Lower leg skin (tissue), 4 donors: Measurements from ENCODE around the gene TACR1. TPM values are rescaled to one million over a fixed set of nuclear protein-coding genes. Genes with fewer than 3 reads are reported as not detected.
"Not testable (repeated sequence)": the region's sequence is repeated elsewhere in the genome, so short reads cannot be mapped to it uniquely, and the experiment has no call there.

Experiments used
- DNase-seq, 2 donors: peaks; one replicate each; pipeline ENCODE4 v3.0.0-alpha.2; 2019; ENCODE audit warnings: low spot score in 2 of 2
- H3K4me3 ChIP-seq: fragments of 200-600 bp; sonication (generic); 2 replicates; pipeline ENCODE4 v1.5.1; 2017; ENCODE audit warnings: mild to moderate bottlenecking, low read depth; ENCODE audit not compliant: poor library complexity, severe bottlenecking
- CTCF ChIP-seq, 3 donors: fragments of 450-650 bp; IDR thresholded peaks; one replicate each; pipeline ENCODE4 v1.5.1; 2016; ENCODE audit warnings: antibody characterized with exemption in 3 of 3, mild to moderate bottlenecking in 3 of 3, moderate library complexity in 2 of 3
- POLR2A ChIP-seq, 2 donors: fragments of 450-650 bp; IDR thresholded peaks; one replicate each; pipeline ENCODE4 v1.6.1; 2016 to 2017; ENCODE audit warnings: antibody characterized with exemption in 2 of 2, mild to moderate bottlenecking in 1 of 2, moderate library complexity in 1 of 2
- WGBS, 2 donors: methylation state at CpG; one replicate each; pipeline ENCODE4 v1.1.5; 2018; 5-methylcytosine and 5-hydroxymethylcytosine counted together
- intact Hi-C: fragments of 100-400 bp; cut with DNase I; formaldehyde crosslinking; loops from one replicate; pipeline ENCODE4 v1.15.0; 2023; ENCODE audit warnings: low total_unique reads
- total RNA-seq, 4 donors: library from RNA; depleted of rRNA; stranded (reverse); fragments of >200 nt; gene quantifications; one replicate each; pipeline ENCODE4 v1.1.0, GENCODE V29; 2016

TACR1 gene
- total RNA-seq, 4 donors from 2014 or later: 0.95 to 8.0 (median 2.7) TPM

GRCh38 chr2:75065402-75066008 is 133.8 kb downstream of the TACR1 start:
- no peak for DNase-seq
- intact Hi-C loops: no loop called here
- H3K4me3 ChIP-seq: no peak overlapping the region
- TF ChIP-seq CTCF (IDR thresholded peaks at IDR 0.05): no peak
- no peak for TF ChIP-seq POLR2A (IDR thresholded peaks at IDR 0.05)
- WGBS, 2 donors: 76 to 80% methylated on average over 8 of the region's 8 CpGs

- peak in 1 of 2 donors; percentile 20 for DNase-seq
- intact Hi-C loops: no loop called here
Observed at GRCh38 chr2:75064691-75065396, 134.5 kb downstream of the TACR1 start.

GRCh38 chr2:75063906-75064305 is 135.4 kb downstream of the TACR1 start:
- WGBS, 2 donors: 65 to 79% methylated on average over 1 of the region's 1 CpG
- no peak for TF ChIP-seq CTCF (IDR thresholded peaks at IDR 0.05)
- no peak for TF ChIP-seq POLR2A (IDR thresholded peaks at IDR 0.05)
- H3K4me3 ChIP-seq: no peak overlapping the region
- intact Hi-C loops: no loop called here
- no peak for DNase-seq

More at GRCh38 chr2:75064691-75065396, 134.5 kb downstream of the TACR1 start:
- no peak overlapping the region for H3K4me3 ChIP-seq
- 45 to 52% methylated on average over 8 of the region's 8 CpGs for WGBS, 2 donors
- TF ChIP-seq POLR2A (IDR thresholded peaks at IDR 0.05) (no peak), CTCF (IDR thresholded peaks at IDR 0.05) (no peak)

GRCh38 chr2:75058427-75058826 is 140.9 kb downstream of the TACR1 start:
- DNase-seq: no peak
- no peak for TF ChIP-seq CTCF (IDR thresholded peaks at IDR 0.05)
- no peak for TF ChIP-seq POLR2A (IDR thresholded peaks at IDR 0.05)
- H3K4me3 ChIP-seq: no peak overlapping the region
- WGBS, 2 donors: 88 to 100% methylated on average over 1 of the region's 1 CpG
- intact Hi-C loops: no loop called here

- intact Hi-C loops, H3K4me3 ChIP-seq, DNase-seq: not testable (repeated sequence)
- whole genome bisulfite sequencing, 2 donors: 83 to 92% methylated on average over 5 of the region's 5 CpGs
Observed at GRCh38 chr2:75057150-75057549, 142.2 kb downstream of the TACR1 start.

- intact Hi-C loops: no loop called here
- TF ChIP-seq POLR2A (IDR thresholded peaks at IDR 0.05) (no peak), CTCF (IDR thresholded peaks at IDR 0.05) (no peak)
- WGBS, 2 donors: 53 to 68% methylated on average over 10 of the region's 10 CpGs
- no peak overlapping the region for H3K4me3 ChIP-seq
- no peak for DNase-seq
Observed at GRCh38 chr2:75055820-75056675, 143.3 kb downstream of the TACR1 start.
